Neutrophil (primary cell): ENCODE results near the gene TJP2.

Experiments
- H3K27ac ChIP-seq: fragments of 200-600 bp; sonication (generic); 2 replicates; pipeline ENCODE4 v1.5.1; 2016; ENCODE audit warnings: mild to moderate bottlenecking, moderate library complexity
- H3K27me3 ChIP-seq: fragments of 200-600 bp; sonication (generic); 2 replicates; pipeline ENCODE4 v1.6.0; 2016; ENCODE audit warnings: mild to moderate bottlenecking
- H3K36me3 ChIP-seq: fragments of 200-600 bp; sonication (generic); 2 replicates; pipeline ENCODE4 v1.5.1; 2017
- H3K4me1 ChIP-seq, 2 experiments: fragments of 200-600 bp in 1 of 2; sonication (generic) in 1 of 2; 1 replicate in 1 of 2; 2 replicates in 1 of 2; pipeline versions ENCODE4 v1.5.1 to v1.6.1; 2013 to 2016; ENCODE audit warnings: low read depth in 1 of 2, low read length in 1 of 2, mild to moderate bottlenecking in 1 of 2, moderate library complexity in 1 of 2; ENCODE audit not compliant: control insufficient read depth in 1 of 2, insufficient read depth in 1 of 2
- H3K4me3 ChIP-seq, 2 experiments: fragments of 200-600 bp in 1 of 2; sonication (generic) in 1 of 2; 1 replicate in 1 of 2; 2 replicates in 1 of 2; pipeline ENCODE4 v1.5.1; 2013 to 2016; ENCODE audit warnings: low read depth in 1 of 2, low read length in 1 of 2, mild to moderate bottlenecking in 1 of 2, moderate library complexity in 1 of 2
- H3K9me3 ChIP-seq: fragments of 200-600 bp; sonication (generic); 2 replicates; pipeline ENCODE4 v1.5.1; 2016
- TF ChIP-seq, protein P1 (sequence below): fragments of 200-600 bp; sonication (generic); IDR thresholded peaks from 2 replicates; pipeline ENCODE4 v1.5.1; 2016; ENCODE audit warnings: antibody characterized with exemption

TJP2 gene

DNA sequence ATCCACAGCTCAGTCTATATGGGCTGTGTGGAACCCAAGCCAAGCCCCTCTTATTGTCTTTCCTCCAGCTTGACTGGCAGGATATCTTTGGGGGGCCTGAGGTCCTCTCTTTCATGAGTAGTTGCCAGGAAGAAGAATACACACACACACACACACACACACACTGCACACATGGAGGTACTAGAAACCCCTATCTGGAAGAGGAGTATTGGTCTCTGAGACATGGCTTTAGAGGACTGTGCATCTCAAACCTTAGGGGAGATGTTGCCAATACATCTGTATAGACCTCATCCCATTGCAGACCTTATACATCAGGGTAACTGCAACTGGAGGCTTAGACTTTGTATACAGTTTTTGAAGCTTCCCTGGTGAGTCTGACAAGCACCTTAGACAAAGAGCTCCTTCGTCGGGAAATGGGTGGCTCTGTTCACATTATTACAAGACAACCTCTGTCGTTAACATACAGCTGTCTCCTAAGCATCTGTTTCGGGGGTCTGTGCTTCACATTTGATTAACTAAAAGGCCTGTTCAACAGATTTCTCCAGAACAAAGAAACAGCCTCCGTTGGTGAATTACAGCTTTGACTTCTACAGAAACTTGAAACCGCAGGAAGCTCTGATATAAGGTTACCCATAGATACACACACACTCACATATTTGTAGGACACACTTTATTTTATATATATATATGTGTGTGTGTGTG, 145.4 kb downstream of the TJP2 start:
- TF ChIP-seq, protein P1, sequence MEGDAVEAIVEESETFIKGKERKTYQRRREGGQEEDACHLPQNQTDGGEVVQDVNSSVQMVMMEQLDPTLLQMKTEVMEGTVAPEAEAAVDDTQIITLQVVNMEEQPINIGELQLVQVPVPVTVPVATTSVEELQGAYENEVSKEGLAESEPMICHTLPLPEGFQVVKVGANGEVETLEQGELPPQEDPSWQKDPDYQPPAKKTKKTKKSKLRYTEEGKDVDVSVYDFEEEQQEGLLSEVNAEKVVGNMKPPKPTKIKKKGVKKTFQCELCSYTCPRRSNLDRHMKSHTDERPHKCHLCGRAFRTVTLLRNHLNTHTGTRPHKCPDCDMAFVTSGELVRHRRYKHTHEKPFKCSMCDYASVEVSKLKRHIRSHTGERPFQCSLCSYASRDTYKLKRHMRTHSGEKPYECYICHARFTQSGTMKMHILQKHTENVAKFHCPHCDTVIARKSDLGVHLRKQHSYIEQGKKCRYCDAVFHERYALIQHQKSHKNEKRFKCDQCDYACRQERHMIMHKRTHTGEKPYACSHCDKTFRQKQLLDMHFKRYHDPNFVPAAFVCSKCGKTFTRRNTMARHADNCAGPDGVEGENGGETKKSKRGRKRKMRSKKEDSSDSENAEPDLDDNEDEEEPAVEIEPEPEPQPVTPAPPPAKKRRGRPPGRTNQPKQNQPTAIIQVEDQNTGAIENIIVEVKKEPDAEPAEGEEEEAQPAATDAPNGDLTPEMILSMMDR = no peak
- H3K36me3 ChIP-seq = no peaks in the 10 kb centered on the region

DNA sequence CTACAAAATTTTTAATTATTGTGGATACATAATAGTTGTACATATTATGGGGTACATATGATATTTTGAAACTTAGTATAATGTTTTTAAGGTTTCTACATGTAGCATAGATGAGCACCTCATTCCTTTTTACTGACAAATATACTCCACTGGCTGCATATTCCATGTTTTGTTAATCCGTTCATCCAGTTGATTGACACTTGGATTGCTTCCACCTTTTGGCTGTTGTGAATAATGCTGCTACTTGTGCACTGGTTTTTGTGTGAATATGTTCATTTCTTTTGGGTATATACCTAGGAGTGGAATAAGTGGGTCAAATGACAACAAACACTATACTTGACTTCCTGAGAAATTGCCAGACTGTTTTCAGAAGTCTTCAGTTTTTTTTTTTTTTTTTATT, 148.2 kb downstream of the TJP2 start:
- TF ChIP-seq, protein P1 = no peak
- Histone ChIP-seq H3K9me3 (no peaks in the 10 kb centered on the region), H3K36me3 (no peaks in the 10 kb centered on the region), H3K4me1 (no peaks in the 10 kb centered on the region), H3K27me3 (peaks cover 94% of the 10 kb centered on the region), H3K4me3 (no peak overlapping the region), H3K27ac (no peak overlapping the region)

More for the DNA sequence above, 145.4 kb downstream of the TJP2 start:
- Histone ChIP-seq H3K27ac (no peak overlapping the region), H3K4me1 (no peaks in the 10 kb centered on the region), H3K4me3 (no peak overlapping the region), H3K9me3 (no peaks in the 10 kb centered on the region), H3K27me3 (peaks cover 68% of the 10 kb centered on the region)

DNA sequence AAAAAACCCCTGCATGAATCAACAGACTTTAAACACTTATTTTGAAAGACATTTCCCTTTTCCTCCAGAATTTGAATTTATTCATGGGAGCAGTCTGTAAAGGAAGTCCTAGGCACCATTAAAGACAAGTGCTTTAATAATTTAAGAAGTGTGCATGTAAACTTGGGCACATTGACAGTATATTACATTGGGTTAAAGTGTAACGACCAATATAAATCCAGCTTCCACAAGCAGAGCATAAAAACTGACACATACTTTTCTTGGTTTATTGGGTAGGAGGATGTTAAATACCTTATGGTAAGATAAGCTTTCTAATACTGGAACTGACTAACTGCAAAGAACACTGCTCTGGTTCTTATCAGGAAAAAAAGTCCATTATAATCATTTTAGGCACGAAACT, 149.8 kb downstream of the TJP2 start:
- Histone ChIP-seq H3K27me3 (peaks cover 99% of the 10 kb centered on the region), H3K36me3 (no peaks in the 10 kb centered on the region), H3K27ac (no peak overlapping the region), H3K9me3 (no peaks in the 10 kb centered on the region), H3K4me3 (no peak overlapping the region), H3K4me1 (no peaks in the 10 kb centered on the region)
- TF ChIP-seq, protein P1 = no peak
